Keratinocyte (primary cell): ENCODE results near the gene HTRA1. TPM values are rescaled to one million over a fixed set of nuclear protein-coding genes. Genes with fewer than 3 reads are reported as not detected.

Source experiments
- DNase-seq: peaks from one replicate; pipeline ENCODE4 v3.0.0-alpha.2; 2011; ENCODE audit warnings: low read depth, missing footprints, low spot score
- FAIRE-seq: peaks from 2 replicates; lab custom pipeline; 2011; peaks lifted over from hg19 to GRCh38; lab: Jason Lieb, UNC
- H2AFZ ChIP-seq: 2 replicates; pipeline ENCODE4 v1.6.0; 2012; ENCODE audit warnings: low read length, control low read depth, inconsistent platforms; ENCODE audit not compliant: control insufficient read depth
- H3K27ac ChIP-seq: 2 replicates; pipeline ENCODE4 v1.5.1; 2011; ENCODE audit warnings: low read length; ENCODE audit not compliant: control insufficient read depth, insufficient read depth
- H3K27me3 ChIP-seq: 3 replicates; pipeline ENCODE4 v1.6.0; 2011; ENCODE audit warnings: low read length; ENCODE audit not compliant: control insufficient read depth, insufficient read depth; ENCODE audit errors: extremely low read depth
- H3K36me3 ChIP-seq, 2 experiments: 2 replicates in 1 of 2; 3 replicates in 1 of 2; pipeline ENCODE4 v1.5.1; 2011; ENCODE audit warnings: low read length in 2 of 2, mild to moderate bottlenecking in 1 of 2; ENCODE audit not compliant: control insufficient read depth in 2 of 2, insufficient read depth in 2 of 2; ENCODE audit errors: extremely low read depth in 1 of 2
- H3K4me1 ChIP-seq: 3 replicates; pipeline ENCODE4 v1.5.1; 2011; ENCODE audit warnings: low read length; ENCODE audit not compliant: control insufficient read depth, insufficient read depth; ENCODE audit errors: extremely low read depth
- H3K4me2 ChIP-seq: 3 replicates; pipeline ENCODE4 v1.6.0; 2011; ENCODE audit warnings: low read depth, low read length; ENCODE audit not compliant: control insufficient read depth, insufficient read depth; ENCODE audit errors: extremely low read depth
- H3K4me3 ChIP-seq, 3 experiments: fragments of 200-600 bp in 1 of 3; sonication (generic) in 1 of 3; 2 replicates in 2 of 3; 3 replicates in 1 of 3; pipeline ENCODE4 v1.5.1; 2011 to 2016; ENCODE audit warnings: low read length in 3 of 3, mild to moderate bottlenecking in 3 of 3, control low read depth in 2 of 3, inconsistent platforms in 1 of 3, low read depth in 1 of 3, mixed read lengths in 1 of 3, mixed run types in 1 of 3, moderate library complexity in 1 of 3; ENCODE audit not compliant: control insufficient read depth in 2 of 3, insufficient read depth in 2 of 3; ENCODE audit errors: extremely low read depth in 1 of 3
- H3K79me2 ChIP-seq: 2 replicates; pipeline ENCODE4 v1.6.0; 2012; ENCODE audit warnings: low read length; ENCODE audit not compliant: control insufficient read depth, insufficient read depth
- H3K9ac ChIP-seq: 3 replicates; pipeline ENCODE4 v1.6.0; 2011; ENCODE audit warnings: low read length; ENCODE audit not compliant: control insufficient read depth, insufficient read depth; ENCODE audit errors: extremely low read depth
- H3K9me1 ChIP-seq: 3 replicates; pipeline ENCODE4 v1.6.0; 2011; ENCODE audit warnings: low read length; ENCODE audit not compliant: control insufficient read depth, insufficient read depth; ENCODE audit errors: extremely low read depth
- H3K9me3 ChIP-seq: 2 replicates; pipeline ENCODE4 v1.5.1; 2012; ENCODE audit warnings: low read depth, low read length; ENCODE audit not compliant: control insufficient read depth
- H4K20me1 ChIP-seq: 3 replicates; pipeline ENCODE4 v1.6.0; 2011; ENCODE audit warnings: low read length; ENCODE audit not compliant: control insufficient read depth, insufficient read depth; ENCODE audit errors: extremely low read depth
- CTCF ChIP-seq, 3 experiments: IDR thresholded peaks in 1 of 3; conservative IDR thresholded peaks in 1 of 3; optimal IDR thresholded peaks in 1 of 3; 2 replicates in 2 of 3; 3 replicates in 1 of 3; pipeline versions ENCODE3 to v1.5.1; 2011; ENCODE audit warnings: low read length in 3 of 3, mild to moderate bottlenecking in 3 of 3, moderate library complexity in 2 of 3, control low read depth in 1 of 3, inconsistent platforms in 1 of 3; ENCODE audit not compliant: insufficient read depth in 2 of 3; ENCODE audit errors: extremely low read depth in 1 of 3
- EZH2 ChIP-seq: IDR thresholded peaks from one replicate; pipeline ENCODE4 v1.6.1; 2012; ENCODE audit warnings: inconsistent platforms, mild to moderate bottlenecking, low read length, moderate library complexity
- dilution Hi-C: fragments of 300-500 bp; cut with MboI; formaldehyde crosslinking; loops from one replicate; pipeline ENCODE4 v1.7.0; 2020; ENCODE audit warnings: low sequenced_read_pairs; ENCODE audit not compliant: extremely low pct_ligation_motif_present
- polyA plus RNA-seq, 5 experiments: library from polyadenylated mRNA; depleted of rRNA in 3 of 5; stranded (reverse) in 3 of 5; stranded (forward) in 1 of 5; unstranded in 1 of 5; fragments of >200 nt; gene quantifications; 1 replicate in 1 of 5; 2 replicates in 3 of 5; 3 replicates in 1 of 5; pipeline versions ENCODE4 v1.2.1 to v1.2.3, GENCODE V29; 2011 to 2012; ENCODE audit warnings: missing spikeins in 2 of 5, low read depth in 1 of 5, low replicate concordance in 1 of 5
- small RNA-seq, 3 experiments: library from RNA; depleted of rRNA; stranded (forward); fragments of <200 nt; gene quantifications; one replicate each; pipeline ENCODE3, GENCODE V24; 2012; ENCODE audit warnings: low read depth in 3 of 3, low replicate concordance in 1 of 3; ENCODE audit not compliant: insufficient read length in 3 of 3

Gene HTRA1
- polyA plus RNA-seq, 1 donor (not counting 4 experiments of a cell fraction or from before 2014, with no cell fraction given), result 412 TPM

GRCh38 chr10:122561212-122561611 is 99.9 kb downstream of the HTRA1 start:
- Histone ChIP-seq H3K36me3 (no peaks in the 10 kb centered on the region), H3K4me2 (no peak overlapping the region), H3K9me3 (no peaks in the 10 kb centered on the region), H3K4me3 (no peak overlapping the region), H3K4me1 (peaks cover 23% of the 10 kb centered on the region), H3K79me2 (no peaks in the 10 kb centered on the region), H2AFZ (no peak overlapping the region), H3K9ac (no peak overlapping the region), H3K27me3 (peaks cover 3% of the 10 kb centered on the region), H3K27ac (no peak overlapping the region), H3K9me1 (no peaks in the 10 kb centered on the region), H4K20me1 (no peaks in the 10 kb centered on the region)
- dilution Hi-C loops, result no loop called here
- TF ChIP-seq CTCF (optimal IDR thresholded peaks at IDR 0.05 in 1 of 3, IDR thresholded peaks at IDR 0.05 in 1 of 3, conservative IDR thresholded peaks at IDR 0.05 in 1 of 3; ENCODE audit: extremely low read depth in 1 of 3, insufficient read depth in 2 of 3, low read length in 3 of 3), result no peak
- TF ChIP-seq EZH2, result no peak
- DNase-seq, result no peak
- FAIRE-seq, result no peak

- TF ChIP-seq EZH2, result no peak
- no peak for TF ChIP-seq CTCF (optimal IDR thresholded peaks at IDR 0.05 in 1 of 3, IDR thresholded peaks at IDR 0.05 in 1 of 3, conservative IDR thresholded peaks at IDR 0.05 in 1 of 3; ENCODE audit: extremely low read depth in 1 of 3, insufficient read depth in 2 of 3, low read length in 3 of 3)
- Histone ChIP-seq H3K36me3 (no peaks in the 10 kb centered on the region), H2AFZ (no peak overlapping the region), H3K27me3 (peaks cover 3% of the 10 kb centered on the region), H3K27ac (no peak overlapping the region), H3K9ac (no peak overlapping the region), H3K4me2 (no peak overlapping the region), H3K9me1 (no peaks in the 10 kb centered on the region), H3K4me1 (peaks cover 23% of the 10 kb centered on the region), H3K4me3 (no peak overlapping the region), H3K9me3 (no peaks in the 10 kb centered on the region), H3K79me2 (no peaks in the 10 kb centered on the region), H4K20me1 (no peaks in the 10 kb centered on the region)
- no peak for FAIRE-seq
- no peak for DNase-seq
- dilution Hi-C loops, result no loop called here
These were observed 100.4 kb downstream of the HTRA1 start for GRCh38 chr10:122561792-122562191.

Small RNAs within 50 kb of the gene (small RNA-seq; reads per million reads assigned to genes)
- 0 to 1.5 (median 0) reads per million in 3 experiments for gene MIR3941

Other genes with a start within 250 kb of the HTRA1 start
- 3.3 to 4.9 TPM (median 4.1 TPM) in 3 replicates for gene BTBD16, start 190.3 kb upstream of the HTRA1 start, polyA plus RNA-seq
- gene PLEKHA1, start 86.8 kb upstream of the HTRA1 start, polyA plus RNA-seq, result 52.8 to 66.7 TPM (median 55.8 TPM) in 3 replicates
- 0.08 TPM in 1 of 3 replicates, not detected in the others for gene ARMS2, start 6.9 kb upstream of the HTRA1 start, polyA plus RNA-seq
- 0.04 to 0.17 TPM (median 0.08 TPM) in 3 replicates for gene DMBT1, start 99.2 kb downstream of the HTRA1 start, polyA plus RNA-seq
- not detected in 3 replicates for gene C10orf120, start 238.3 kb downstream of the HTRA1 start, polyA plus RNA-seq